Epithelial cell of proximal tubule (primary cell): ENCODE results near the gene CD320. TPM values are rescaled to one million over a fixed set of nuclear protein-coding genes. Genes with fewer than 3 reads are reported as not detected.

Source experiments
- DNase-seq: peaks from one replicate; pipeline ENCODE4 v3.0.0-alpha.2; 2011; ENCODE audit warnings: low read depth
- H3K4me3 ChIP-seq: 2 replicates; pipeline ENCODE4 v1.5.1; 2011; ENCODE audit warnings: low read depth, mild to moderate bottlenecking, low read length
- total RNA-seq: library from RNA; depleted of rRNA; stranded (reverse); fragments of >200 nt; gene quantifications from 2 replicates; pipeline ENCODE4 v1.2.3, GENCODE V29; 2015
- TF ChIP-seq, protein P1 (sequence below): conservative IDR thresholded peaks from 2 replicates; pipeline ENCODE4 v1.5.1; 2012; ENCODE audit warnings: low read depth, mild to moderate bottlenecking, low read length

Gene CD320
- total RNA-seq, 1 donor from 2014 or later: 238 TPM

DNA sequence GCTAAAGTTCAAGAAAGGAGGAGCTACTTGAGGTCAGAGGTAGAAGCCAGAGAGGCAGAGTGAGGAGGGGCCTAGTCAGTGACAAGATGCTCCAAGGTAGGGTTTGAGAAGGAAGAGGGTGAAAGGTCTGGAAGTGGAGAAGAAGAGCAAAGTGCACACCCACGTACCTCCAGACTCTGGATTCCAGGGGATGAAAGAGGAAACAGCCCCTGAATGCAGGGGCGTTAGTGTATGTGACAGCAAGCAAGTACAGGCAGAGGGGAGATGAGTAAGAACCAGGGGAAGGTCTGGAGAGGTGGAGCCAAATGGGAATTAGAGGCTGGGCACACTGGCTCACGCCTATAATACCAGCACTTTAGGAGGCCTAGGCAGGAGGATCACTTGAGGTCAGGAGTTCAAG, 21.8 kb upstream of the CD320 start:
- no peak overlapping the region for H3K4me3 ChIP-seq
- no peak for DNase-seq
- TF ChIP-seq, protein P1, sequence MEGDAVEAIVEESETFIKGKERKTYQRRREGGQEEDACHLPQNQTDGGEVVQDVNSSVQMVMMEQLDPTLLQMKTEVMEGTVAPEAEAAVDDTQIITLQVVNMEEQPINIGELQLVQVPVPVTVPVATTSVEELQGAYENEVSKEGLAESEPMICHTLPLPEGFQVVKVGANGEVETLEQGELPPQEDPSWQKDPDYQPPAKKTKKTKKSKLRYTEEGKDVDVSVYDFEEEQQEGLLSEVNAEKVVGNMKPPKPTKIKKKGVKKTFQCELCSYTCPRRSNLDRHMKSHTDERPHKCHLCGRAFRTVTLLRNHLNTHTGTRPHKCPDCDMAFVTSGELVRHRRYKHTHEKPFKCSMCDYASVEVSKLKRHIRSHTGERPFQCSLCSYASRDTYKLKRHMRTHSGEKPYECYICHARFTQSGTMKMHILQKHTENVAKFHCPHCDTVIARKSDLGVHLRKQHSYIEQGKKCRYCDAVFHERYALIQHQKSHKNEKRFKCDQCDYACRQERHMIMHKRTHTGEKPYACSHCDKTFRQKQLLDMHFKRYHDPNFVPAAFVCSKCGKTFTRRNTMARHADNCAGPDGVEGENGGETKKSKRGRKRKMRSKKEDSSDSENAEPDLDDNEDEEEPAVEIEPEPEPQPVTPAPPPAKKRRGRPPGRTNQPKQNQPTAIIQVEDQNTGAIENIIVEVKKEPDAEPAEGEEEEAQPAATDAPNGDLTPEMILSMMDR: no peak

DNA sequence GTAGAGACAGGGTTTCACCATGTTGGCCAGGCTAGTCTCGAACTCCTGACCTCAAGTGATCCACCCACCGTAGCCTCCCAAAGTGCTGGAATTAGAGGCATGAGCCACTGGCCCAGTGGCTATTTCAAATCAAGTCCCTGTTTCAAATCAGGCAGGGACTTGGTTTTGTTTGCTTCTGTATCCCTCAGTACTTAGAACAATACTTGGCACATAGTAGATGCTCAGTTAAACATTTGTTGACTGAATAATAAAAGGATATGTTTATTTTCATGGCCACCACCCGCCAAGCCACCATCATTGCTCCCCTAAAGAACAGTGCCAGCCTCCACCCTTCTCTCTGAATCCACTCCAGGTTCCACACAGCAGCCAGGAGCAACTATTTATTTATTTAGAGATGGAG, 17.3 kb upstream of the CD320 start:
- TF ChIP-seq, protein P1: no peak
- no peak overlapping the region for H3K4me3 ChIP-seq
- no peak for DNase-seq

DNA sequence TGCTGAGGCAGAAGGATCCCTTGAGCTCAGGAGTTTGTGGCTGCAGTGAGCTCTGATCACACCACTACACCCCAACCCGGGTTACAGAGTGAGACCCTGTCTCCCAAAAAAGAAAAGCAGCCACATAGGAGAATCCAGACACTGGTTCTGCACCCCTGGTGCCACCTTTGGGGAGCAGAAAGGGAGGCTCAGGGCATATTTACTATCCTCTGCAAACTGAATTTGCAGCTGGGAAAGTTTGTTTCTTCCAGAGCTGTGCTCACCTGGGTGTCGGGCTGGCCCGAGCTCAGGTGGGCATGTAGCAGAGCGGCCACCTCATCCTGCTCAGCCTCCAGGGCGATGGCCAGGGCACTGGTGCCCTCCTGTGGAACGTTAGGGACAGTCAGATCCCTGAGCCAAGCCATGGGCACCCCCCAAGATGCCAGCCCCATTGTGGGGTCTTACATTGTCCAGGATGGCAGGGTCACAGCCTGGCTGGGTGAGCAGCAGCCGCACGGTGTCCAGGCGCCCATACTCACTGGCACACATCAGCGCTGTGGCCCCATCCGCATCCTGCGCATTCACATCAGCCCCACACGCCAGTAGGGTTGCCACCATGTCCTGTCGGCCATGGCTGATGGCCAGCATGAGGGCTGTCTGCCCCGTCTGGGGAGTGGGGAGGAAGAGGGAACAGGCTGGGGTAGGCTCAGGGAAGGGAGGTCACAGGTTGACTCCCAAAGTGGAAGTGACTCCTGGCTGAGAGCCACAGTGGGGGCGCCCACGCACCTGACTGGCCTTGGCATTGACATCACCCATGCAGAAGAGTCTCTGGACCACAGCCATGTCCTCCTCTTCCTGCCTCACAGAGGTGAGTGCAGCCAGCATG, 16.3 kb upstream of the CD320 start:
- TF ChIP-seq, protein P1: peak; percentile 22
- H3K4me3 ChIP-seq: no peak overlapping the region
- DNase-seq: no peak

DNA sequence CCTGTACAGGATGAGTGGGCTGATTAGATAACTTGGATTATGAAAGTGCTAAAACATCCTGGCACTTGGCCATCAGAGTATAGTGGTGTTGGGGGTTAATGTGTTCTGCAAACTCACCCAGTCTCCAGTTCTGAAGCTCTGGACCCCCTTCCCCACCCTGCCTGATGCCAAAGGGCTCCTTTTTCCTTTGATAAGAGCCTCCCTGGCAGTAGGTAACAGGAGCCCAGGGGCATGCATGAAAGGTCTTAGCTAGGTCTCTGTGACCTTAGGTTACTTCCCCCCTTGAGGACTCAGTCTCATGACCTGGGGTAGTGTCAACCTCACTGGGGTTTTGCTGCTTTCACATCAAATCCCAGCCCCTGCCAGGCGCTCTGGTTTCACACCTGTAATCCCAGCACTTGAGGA, 15.6 kb upstream of the CD320 start:
- DNase-seq: no peak
- H3K4me3 ChIP-seq: no peak overlapping the region
- TF ChIP-seq, protein P1: no peak

DNA sequence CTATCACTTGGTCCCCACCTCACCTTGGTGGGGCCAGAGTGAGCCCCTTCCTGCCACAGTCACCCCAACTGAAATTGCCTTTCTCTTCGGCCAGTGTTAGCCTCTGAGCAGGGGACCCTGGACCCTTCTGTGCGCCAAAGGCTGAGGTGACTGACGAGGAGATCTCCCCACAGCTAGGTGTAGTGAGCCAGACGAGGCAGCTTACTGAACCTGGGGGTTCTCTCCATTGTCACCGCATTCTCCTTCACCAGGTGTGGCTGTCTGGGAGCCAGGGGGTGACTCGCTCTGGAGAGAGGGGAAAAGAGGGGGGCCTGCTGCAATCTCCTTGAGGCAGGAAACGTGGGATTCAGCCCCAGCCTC, 14.5 kb upstream of the CD320 start:
- H3K4me3 ChIP-seq: peak overlapping the region; percentile 94
- DNase-seq: no peak
- TF ChIP-seq, protein P1: no peak

DNA sequence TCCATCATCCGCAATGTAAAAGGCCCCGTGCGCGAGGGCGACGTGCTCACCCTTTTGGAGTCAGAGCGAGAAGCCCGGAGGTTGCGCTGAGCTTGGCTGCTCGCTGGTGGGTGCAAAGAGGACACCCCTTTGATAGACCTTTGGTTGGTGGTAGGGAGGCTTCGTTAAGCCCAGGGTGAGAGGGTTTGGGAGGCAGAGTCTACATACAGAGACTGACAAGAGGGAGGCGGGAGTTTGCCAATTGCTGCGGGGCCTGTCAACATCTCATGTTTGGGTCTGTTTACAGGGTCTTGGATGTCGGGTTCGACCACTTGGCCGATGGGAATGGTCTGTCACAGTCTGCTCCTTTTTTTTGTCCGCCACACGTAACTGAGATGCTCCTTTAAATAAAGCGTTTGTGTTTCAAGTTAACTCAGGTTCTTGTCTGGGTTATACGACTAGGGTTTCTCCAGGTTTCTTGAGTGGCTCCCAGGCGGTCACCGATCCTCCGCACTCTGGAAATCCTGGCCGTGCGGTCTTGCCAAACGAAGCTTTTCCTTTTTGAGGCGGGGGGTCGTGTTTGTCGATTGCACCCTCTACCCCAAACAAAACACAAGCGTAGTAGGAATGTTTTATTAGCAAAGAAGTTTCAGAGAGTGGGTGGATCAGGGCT, 14.0 kb upstream of the CD320 start:
- no peak for DNase-seq
- TF ChIP-seq, protein P1: no peak
- H3K4me3 ChIP-seq: peak overlapping the region; percentile 94
